ENCODE measurements around the gene TCFL5.

TCFL5 gene

DNA sequence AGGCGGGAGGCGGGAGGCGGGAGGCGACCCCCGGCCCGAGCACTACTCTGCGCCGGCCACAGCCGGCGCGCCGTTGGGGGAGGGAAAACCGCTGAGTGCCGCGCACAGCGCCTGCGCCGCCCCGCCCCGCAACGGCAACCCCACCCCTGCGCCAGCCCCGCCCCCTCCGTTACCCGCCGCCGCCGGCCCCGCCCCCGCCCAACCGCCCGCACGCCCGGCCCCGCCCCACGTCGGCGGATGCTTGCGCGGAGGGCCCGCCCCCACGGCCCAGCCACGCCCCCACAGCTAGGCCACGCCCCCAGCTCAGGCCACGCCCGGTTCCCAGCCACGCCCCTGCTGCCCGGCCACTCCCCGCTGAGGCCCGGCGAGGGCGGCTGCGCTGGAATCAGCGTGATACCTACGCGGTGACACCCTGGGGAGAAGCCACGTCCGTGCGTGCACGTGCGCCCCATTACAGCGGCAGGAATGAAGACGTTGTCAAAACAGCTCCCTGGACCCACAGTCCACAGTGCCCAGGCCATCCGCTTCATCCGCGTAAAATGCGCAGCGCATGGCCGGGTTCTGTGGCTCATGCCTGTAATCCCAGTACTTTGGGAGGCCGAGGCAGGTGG lies at the start of gene TCFL5:
Gene TCFL5, minus strand, starts transcription at position 97 of the 611 bp plus-strand sequence. CDS start 152 bp downstream, outside the sequence.
- DNase-seq = peak; percentile 43 to 97

DNA sequence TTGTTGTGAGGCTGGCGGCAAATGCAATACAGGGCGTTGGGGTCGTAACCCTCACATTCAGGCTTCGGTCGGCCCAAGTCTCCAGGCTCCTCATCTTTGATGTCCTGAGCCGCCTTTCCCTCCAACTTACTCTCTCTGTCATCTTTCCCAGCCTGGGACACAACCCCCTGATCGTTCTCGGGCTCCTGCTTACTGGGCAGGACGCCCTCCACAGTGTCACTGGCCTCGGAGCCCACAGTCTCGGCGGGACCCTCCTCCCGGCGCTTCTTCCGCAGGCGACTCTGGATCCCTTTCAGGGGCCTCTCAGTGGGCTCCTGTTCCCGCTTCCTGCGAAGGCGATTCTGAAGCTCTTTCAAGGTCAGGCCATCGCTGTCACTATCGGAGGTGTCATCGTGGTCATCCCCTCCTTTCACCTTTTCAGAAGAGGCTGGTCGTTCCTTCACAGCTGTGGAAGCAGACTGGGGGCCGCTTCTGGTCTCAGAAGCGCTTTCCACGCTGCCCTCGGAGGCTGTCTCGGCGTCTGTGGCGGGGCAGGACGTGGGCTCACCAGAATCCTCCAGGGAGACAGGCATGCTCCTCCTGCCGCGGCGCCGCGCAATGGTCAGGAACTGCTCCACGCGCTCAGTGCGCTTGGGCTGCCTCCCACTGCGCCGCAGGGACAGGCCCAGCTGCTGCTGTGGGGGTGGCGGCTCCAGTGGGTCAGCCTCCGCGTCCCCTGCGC lies 49.3 kb upstream of the TCFL5 start:
- no peak for DNase-seq

DNA sequence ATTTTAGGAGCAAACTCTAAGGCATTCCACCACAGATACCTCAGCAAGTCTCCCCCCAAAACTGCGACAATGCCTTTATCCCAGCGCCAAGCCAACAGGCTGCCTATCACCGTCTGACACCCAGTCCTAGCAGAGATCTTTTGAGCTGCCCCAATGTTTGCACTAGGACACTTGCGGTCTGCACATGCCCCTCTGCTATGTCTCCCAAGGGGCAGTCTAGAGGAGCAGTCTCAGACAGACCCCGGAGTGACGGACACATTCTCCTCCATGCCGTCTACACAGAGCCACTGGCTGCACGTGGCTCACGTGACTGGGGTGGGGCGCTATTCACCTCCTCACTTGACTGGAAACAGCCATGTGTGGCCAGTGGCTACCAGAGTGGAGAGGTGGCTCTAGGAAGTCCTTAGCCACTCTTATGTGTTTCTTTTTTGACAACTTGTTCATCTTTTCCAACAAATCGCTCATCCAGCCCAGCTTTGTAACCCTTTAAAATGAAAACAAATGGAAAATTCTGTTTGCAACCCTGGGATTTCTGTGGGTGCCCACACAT lies 48.7 kb upstream of the TCFL5 start:
- DNase-seq = no peak

DNA sequence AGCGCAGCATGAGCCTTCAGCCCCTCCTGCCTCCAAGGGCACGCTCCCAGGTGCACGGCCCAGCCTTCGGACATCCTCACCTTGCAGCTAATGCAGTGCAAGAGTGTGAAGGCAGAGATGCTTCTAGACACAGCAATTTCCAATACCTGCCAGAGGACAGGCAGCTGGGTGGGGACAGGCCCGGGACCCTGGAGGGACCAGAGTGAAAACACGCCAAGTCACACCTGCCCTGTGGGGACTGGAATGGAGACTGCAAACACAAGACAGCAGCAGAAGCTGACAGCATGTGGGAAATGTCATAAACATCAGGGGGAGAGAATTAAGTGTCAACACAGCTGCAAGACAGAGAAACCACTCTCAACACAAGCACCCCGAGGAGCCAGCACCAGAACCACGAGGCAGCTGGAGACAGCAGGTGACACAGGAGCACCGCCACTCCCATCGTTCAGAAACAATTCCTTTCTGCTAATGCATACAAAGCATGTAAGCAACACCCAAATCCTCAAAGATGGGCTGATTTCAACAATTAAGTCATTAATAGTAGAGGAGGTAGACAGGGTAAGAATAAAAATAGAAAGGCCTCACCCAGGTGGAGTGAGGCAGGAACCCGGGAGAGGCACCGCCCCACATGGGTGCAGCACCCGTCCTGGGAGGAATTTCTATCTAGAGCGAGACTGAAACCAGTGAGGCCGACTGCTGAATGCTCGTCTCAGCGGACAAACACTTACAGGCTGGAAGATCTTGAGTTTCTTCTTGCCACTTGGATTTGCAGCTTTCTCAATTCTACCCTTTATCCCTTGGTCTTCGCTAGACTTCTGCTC lies 47.6 kb upstream of the TCFL5 start:
- no peak for DNase-seq

DNA sequence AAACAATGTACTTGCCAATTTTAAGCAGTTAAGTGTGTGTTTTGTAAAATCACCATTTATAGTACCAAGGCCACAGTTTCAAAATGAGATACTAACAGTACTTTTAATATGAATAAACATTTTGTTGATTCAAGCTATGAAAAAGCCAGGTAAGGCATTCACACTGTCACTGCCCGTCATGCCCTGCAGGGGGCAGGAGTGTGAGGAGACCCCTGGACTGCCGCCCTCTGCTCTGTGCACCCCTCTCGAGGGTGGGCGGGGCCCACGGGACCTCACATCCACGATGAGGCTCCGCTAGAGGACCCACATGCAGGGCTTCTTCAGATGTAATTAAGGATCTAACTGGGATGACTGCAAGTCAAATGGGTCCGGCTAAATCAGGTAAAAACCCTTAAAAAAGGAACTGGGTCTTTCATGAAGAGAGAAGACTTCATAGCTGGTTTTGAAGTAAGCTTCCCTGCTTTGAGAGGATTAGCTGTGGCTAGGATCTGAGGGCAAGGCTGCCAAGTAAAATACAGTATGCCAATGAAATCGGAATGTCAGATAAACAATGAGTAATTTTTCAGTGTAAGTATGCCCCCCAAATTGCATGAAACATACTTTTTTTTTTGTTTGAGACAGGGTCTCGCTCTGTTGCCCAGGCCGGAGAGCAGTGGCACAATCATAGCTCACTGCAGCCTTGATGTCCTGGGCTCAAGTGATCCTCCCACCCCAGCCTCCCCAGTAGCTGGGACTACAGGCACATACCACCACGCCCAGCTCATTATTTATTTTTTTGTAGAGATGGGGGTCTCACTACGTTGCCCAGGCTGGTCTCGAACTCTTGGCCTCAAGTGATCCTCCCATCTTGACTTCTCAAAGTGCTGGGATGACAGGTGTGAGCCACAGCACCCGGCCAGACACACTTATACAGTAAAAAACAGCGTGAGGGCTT lies 46.0 kb upstream of the TCFL5 start:
- peak in 1 of 2 donors; percentile 24 for DNase-seq

DNA sequence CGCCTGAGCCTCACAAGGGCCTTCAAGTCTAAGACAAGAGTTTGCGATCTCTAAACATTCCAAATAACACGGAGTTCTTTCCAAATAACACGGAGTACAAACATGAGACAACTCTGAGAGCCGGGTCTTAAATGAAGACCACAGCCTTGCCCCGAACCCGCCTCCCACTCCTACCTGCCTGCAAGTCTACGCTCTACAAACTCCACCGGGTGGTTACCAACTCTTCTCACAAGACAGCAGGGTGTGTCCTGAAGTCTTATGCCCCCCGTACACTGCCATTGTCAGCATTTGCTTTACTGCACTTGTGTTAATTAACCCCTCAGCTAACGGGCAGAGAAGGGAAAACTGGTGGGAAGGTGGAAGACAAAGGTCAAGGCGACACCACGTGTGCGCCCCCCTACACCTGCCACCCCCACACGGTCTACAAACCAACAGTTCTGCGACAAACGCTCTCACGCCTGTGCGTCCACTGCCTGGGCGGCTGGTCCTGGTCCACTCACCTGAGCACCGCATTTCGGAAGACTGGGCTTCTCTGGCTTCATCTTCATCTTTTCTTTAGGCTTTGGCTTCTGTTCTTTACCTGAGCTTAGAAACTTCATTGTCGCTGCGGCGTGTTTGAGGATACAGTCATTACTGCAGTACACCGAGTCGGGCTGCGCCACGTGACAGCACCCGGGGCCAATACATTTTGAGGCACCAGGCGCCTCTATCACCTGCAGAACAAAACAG lies 45.2 kb upstream of the TCFL5 start:
- DNase-seq = no peak

DNA sequence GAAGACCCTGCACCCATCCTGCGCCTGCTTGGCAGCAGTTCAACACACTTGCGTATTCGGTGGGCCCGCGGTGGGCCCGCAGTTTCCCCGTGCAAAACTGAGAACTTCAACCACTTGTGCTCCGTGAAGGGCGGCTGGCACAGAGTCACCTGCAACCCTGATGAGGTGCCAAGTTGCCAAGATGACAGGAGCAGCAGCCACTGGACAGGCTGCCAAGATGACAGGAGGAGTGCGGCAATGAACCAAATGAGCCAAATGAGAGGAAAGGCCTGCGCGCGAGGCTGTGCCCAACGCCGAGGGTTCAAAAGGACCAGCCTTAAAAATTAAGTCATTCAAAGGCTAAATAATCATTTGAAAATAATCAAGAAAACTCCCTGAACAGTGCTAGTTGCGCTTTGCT lies 44.6 kb upstream of the TCFL5 start:
- no peak for DNase-seq

DNA sequence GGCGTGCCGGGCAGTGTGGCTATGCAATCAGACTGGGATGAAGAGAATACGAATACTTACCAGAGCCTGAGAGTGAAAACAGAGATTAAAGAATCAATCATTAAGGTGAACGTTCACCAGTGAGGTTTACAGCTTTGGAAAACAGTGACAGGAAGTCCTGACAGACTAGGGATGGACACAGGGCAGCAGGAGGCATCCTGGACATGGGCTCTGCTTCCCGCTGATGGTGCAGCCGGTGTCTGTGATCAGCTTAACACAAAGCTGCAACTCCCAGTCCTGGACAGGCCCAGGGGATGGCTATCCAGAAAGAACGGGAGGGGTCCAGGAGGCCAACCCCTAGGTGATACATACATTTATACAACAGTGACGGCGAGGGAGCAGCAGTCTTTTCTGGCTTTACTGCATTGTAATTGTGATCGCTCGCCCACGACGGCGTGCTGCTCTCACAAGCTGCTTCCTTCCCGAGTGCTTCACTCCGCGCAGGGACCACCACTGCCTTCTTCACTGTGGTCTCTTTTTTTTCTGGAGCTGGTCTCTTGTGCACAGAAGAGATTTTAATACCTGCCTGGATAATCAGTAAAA lies 44.0 kb upstream of the TCFL5 start:
- DNase-seq = no peak

DNA sequence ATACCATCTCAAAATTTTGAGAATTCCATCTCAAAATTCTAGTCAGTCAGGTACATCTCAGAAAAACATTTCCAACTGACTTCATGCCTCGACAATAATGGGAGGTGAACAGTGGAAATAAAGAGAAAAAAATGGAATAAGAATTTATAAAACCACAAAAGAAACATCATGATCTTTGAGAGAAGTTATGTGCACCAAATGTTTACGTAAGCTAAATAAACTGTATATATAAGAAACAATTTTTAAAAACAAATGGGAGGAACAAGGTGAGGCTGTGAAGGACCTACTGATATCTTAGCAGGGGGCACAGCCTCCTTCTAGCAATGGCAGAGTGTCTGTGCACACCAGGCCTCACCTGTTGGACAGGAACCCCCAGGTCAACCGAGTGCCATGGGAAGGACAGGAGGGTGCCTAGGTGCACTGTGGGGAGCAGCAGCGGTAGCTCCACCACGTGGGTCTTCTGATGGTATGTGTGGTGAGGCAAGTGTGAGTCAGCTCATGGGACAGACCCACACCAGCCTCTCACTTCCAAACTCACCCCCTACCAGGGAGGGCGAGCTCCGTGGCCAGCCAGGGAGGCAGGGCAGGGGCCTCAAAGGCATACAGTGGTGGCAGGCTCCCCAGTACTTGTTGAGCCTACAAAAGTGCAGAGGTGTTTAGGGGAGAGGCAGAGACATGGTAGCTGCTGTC lies 41.4 kb upstream of the TCFL5 start:
- DNase-seq = no peak

DNA sequence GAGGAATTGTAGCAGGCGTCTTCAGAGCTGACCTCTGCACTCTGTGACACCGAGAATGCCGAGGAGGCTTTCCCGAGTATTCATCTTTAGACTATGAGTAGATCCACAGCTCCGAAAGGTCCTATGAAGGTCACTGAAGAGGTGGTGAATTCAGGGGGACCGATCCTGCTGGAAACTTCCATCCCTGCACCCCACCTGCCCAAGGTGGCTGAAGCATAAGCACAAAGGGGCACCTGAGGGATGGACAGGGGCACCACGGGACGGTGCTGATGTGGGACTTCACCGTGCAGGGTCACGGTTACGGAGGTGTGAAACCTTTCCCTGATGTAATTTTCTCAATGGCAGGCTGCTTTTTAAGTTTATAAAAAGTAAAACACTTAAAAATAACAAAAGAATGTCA lies 40.3 kb upstream of the TCFL5 start:
- DNase-seq = no peak

DNA sequence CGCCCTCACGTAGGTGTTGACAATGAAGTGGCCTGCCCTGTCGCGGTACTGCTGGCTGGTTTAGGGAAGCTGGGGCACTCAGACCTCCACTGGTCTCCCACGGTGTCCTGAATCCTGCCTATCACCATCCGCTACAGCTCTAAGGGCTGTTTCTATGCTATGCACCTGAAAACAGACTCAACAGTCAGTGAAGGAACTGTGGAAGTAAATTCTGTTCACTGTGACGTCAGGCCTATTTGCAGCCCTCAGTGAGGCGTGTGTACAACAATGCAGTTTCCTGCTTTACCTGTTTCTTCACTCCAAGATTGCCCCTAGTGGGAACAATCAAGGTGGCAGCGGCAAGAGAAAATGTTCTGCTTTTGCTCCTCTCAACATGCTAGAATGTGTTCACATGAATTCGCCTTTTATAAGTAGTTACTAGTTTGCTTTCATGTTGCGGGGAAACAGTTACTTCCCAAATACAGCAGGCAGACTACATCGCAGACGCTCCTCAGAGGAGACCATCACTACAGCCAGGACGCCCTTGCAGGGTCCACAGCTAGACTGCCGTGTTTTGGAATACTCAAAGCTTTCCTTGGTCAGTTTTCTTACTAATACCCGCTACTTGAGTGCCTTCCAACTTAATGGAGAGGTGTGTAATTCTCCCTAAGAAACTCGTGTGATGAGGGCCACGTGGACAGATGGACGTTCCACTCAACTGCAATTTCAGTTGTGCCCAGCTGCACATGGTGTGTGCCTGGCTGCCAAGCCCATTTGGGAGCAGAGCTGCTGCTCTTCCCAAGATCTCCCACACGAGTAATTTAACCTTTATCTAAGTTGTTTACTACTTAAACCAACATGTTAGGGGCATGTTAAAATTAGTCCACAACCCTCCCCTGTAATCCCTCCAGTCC lies 39.3 kb upstream of the TCFL5 start:
- DNase-seq = no peak

DNA sequence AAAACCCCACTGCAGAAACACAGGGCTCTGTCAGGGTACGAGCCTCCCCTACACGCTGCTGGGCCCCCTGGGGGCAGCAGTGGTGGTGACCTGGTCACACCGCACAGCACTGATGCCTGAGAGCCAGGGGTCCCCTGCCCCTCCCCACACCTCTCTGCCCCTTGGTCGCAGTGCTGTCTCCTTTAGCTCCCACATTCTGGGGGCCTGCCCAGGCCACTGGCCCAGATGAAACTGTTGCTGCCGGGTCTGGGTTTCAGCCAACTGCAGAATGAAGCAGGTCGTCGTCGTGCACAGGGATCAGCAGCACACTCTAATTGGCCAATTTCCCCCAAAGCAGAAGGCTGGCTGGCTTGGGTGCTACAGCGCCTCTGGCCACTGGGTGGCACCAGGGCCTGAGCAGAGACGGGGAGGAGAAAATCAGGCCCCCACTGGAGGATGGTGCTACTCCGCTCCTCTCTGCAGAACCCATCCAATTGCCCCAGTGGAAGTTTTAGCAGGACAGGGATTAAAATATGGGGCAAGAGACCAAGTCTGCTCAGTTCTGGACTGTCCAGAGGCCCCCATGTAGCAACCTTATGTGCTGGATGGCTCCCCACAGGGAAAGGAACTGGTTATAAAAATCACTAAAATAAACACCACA lies 38.5 kb upstream of the TCFL5 start:
- DNase-seq = peak; percentile 33 to 35

DNA sequence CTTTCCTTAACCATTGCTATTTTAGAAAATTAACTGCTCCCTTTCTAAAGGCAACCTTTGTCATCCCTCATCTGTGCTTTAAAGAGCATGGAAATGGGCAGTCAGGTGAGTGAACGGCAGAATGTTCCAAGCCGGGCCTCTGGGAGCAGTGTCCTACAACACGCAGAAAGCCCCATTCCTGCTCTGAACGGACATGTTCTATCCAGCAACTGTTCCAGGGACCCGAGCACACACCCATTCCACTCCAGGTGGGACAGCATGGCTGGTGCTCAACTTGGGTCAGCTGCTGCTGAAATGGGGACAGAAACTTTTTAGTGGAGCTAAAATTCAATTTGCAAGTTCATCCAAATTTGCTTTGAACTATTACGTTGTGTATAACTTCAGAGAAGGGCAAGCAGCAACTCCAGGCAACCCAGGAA lies 38.0 kb upstream of the TCFL5 start:
- no peak for DNase-seq

DNA sequence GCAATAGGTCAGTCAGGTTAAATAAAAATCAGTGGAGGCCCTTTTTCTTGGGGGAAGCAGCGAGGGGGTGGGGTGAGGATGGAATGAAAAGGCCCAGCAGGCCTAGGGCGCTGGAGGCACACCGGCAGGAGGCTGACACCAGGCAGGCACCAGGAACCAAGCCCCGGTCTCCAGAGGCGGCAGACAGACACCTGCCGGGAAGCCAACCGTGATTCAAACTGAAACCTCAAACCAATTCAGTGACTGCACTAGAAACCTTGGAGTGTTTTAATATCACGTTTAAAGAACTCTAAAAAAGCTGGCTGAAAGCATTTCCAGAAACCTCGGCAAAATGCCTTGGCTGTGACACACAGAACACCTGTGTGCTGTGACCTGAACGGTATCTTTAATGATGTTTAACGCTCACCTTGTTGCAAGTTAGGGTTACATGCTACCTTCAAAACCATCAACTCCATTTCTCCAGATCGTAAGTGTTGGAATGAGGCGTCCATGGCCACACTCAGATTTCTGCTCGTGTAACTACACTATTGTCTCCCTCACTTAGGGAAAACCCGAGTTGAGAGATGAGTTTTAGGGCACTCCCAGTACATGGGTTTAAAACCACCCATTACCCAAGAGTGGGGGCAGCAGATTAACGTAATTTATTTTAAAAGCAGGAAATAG lies 37.5 kb upstream of the TCFL5 start:
- no peak for DNase-seq

DNA sequence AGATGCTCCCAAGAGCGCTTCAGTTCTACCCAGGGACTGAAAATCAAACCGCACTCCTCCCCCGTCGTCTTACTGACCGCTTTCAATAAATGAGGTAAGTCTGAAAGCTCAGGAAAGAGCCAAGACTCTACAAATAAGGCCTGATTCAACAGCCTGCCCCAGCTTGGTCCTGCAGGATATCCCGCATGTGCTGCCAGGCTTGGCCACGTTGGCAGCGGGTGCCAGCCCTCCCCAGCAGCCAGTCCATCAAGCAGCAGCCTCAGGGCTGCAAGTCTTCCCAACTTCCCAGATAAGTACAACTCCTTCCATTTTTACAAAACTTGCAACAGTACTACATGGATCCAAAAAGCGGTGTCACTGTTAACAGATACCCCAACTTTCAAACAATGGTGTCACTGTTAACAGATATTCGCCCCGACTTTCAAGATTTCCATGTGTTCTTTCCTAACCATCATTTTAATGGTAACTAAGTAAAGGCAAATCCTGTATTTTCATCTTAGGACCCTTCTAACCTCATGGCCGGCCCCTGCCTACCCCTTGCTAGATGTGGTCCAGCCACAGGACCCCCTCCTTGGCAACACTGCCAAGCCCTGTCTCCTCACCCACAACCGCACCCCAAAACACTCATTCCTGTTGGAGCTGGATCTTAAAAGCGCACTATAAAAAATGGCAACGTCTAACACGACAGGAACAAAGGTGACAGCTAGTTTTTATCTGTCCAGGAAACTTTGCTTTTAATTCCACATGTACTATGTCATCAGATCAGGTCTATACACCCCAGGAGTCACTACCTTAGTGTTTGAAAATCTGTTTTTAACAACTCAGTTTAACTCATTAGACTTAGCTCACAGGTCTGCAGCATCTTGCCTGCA lies 36.7 kb upstream of the TCFL5 start:
- no peak for DNase-seq

DNA sequence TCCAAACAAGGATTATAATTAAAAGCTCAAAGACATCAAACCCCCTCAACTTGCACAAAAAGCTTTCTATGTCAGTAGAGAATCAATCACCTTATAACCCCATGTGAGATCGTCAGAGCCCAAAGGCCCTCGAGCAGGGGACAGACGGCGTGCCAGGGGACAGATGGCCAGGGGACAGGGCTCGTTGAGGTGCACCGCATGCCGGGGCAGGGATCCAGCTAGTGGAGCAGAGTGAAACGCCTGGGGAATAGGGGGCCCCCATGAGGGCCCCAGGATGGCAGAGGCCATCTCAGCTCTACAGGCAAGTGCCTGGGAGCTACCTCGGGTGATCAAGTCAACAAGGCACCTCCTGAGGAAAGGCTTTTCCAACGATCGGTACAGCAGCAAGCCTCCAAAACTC lies 36.0 kb upstream of the TCFL5 start:
- DNase-seq = no peak

DNA sequence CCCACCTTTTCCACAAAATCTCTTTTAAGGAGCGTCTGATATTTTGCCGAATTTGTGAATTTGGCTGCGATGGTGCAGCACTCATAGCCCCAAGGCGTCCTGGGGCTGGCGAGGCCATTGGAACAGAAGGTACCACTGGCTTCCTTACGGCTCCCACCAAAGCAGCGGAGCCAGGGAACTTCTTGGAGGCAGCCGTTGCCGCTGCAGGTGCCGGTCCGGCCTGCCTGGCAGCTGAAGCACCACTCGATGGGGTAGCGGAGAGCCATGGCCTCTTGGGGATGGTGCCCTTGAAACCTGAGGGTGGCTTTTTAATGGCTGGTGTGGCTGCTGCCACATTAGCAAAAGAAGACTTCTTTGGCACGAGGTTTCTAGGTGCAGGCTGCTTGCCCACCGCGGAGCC lies 34.9 kb upstream of the TCFL5 start:
- no peak for DNase-seq

DNA sequence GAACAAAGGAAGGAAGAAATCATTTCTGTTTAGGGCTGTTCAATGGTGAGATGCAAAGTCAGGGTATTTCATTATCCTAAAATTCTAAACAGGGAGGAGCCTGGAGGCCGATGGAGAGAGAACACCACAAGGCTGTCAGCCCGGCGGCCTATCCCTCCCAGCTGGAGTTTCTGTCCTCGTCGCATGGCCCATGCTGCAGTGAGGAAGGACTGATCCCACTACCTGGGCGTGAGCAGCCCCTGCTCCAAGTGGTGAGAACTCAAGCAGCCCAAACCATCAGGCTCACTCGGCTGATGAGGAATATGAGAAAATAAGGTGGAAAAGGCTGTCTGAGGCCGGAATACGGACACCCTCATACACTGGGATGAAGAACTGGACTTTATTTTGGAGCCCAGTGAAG lies 33.9 kb upstream of the TCFL5 start:
- DNase-seq = no peak

Measured in bone marrow (tissue), 2 donors.